ENCODE results near the gene KIF26B. TPM values are rescaled to one million over a fixed set of nuclear protein-coding genes. Genes with fewer than 3 reads are reported as not detected.

The KIF26B gene
- polyA plus RNA-seq, 1 donor from 2014 or later = 6.3 TPM

DNA sequence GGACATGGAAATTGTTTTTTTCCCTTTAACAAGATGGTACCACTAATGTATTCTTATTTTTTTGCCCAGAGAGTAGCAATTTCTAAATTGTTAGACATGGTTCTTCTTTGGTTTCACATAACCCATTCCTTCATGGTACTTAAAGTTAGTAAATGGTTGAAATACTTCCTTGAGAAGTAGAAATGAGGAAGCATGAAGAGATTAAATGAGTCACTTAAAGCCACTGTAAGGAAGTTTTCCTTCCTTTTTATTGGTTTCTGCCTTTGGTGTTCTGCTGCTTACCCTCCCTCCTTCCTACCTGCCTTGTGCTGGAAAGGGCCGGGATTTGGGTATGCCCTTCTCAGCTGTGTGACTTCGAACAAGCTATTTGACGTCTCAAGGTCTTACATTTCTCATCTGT is 101.0 kb downstream of the KIF26B start:
- Histone ChIP-seq H3K36me3 (ENCODE audit: insufficient read depth, low read length) (no peaks in the 10 kb centered on the region), H4K20me1 (ENCODE audit: insufficient read depth) (no peaks in the 10 kb centered on the region), H3K4me3 (ENCODE audit: low read length) (no peak overlapping the region), H3K9me3 (ENCODE audit: low read length) (no peaks in the 10 kb centered on the region), H3K27ac (ENCODE audit: low read length) (no peak overlapping the region), H2AFZ (ENCODE audit: low read depth, low read length) (no peak overlapping the region), H3K27me3 (ENCODE audit: insufficient read depth, low read depth, low read length) (no peaks in the 10 kb centered on the region), H3K9ac (ENCODE audit: low read length) (no peak overlapping the region), H3K9me2 (ENCODE audit: insufficient read depth, low read length) (no peaks in the 10 kb centered on the region), H3K79me2 (replicated peaks; ENCODE audit: insufficient read depth, low read length) (no peaks in the 10 kb centered on the region), H3F3A (ENCODE audit: insufficient read depth, low read length, poor library complexity, severe bottlenecking) (no peaks in the 10 kb centered on the region), H3K4me2 (ENCODE audit: low read length) (no peak overlapping the region)
- TF ChIP-seq SMC3 (conservative IDR thresholded peaks at IDR 0.05; ENCODE audit: poor library complexity) (no peak), RAD21 (conservative IDR thresholded peaks at IDR 0.05) (no peak), MXI1 (conservative IDR thresholded peaks at IDR 0.05; ENCODE audit: poor library complexity, severe bottlenecking) (no peak), TAF1 (IDR thresholded peaks at IDR 0.05; ENCODE audit: low read depth) (no peak)
- TF ChIP-seq, protein P1, sequence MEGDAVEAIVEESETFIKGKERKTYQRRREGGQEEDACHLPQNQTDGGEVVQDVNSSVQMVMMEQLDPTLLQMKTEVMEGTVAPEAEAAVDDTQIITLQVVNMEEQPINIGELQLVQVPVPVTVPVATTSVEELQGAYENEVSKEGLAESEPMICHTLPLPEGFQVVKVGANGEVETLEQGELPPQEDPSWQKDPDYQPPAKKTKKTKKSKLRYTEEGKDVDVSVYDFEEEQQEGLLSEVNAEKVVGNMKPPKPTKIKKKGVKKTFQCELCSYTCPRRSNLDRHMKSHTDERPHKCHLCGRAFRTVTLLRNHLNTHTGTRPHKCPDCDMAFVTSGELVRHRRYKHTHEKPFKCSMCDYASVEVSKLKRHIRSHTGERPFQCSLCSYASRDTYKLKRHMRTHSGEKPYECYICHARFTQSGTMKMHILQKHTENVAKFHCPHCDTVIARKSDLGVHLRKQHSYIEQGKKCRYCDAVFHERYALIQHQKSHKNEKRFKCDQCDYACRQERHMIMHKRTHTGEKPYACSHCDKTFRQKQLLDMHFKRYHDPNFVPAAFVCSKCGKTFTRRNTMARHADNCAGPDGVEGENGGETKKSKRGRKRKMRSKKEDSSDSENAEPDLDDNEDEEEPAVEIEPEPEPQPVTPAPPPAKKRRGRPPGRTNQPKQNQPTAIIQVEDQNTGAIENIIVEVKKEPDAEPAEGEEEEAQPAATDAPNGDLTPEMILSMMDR (IDR thresholded peaks at IDR 0.05; ENCODE audit: poor library complexity, severe bottlenecking) = no peak

DNA sequence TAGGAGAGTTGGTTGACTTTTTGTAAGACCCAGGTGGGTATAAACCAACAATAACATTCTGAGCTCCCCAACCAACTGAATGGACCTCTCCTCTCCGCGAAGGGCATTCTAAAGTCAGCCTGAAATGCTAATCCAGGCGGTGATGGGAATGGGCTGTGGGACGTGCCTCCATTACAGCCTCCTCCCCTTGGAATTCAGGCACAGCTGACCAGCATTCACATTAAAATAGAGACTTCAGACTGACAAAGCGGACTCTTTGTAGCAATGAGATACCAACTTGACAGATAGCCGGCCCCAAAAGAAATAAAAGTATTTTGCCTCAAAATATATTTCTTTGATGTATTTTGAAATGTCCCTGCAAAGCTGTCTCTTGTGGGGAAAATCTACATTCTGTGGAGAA is 101.7 kb downstream of the KIF26B start:
- Histone ChIP-seq H3K27me3 (ENCODE audit: insufficient read depth, low read depth, low read length) (no peaks in the 10 kb centered on the region), H3K79me2 (replicated peaks; ENCODE audit: insufficient read depth, low read length) (no peaks in the 10 kb centered on the region), H3K27ac (ENCODE audit: low read length) (no peak overlapping the region), H2AFZ (ENCODE audit: low read depth, low read length) (no peak overlapping the region), H3K4me3 (ENCODE audit: low read length) (no peak overlapping the region), H3F3A (ENCODE audit: insufficient read depth, low read length, poor library complexity, severe bottlenecking) (no peaks in the 10 kb centered on the region), H4K20me1 (ENCODE audit: insufficient read depth) (no peaks in the 10 kb centered on the region), H3K9ac (ENCODE audit: low read length) (no peak overlapping the region), H3K9me3 (ENCODE audit: low read length) (no peaks in the 10 kb centered on the region), H3K36me3 (ENCODE audit: insufficient read depth, low read length) (no peaks in the 10 kb centered on the region), H3K9me2 (ENCODE audit: insufficient read depth, low read length) (no peaks in the 10 kb centered on the region), H3K4me2 (ENCODE audit: low read length) (no peak overlapping the region)
- TF ChIP-seq EP300 (conservative IDR thresholded peaks at IDR 0.05; ENCODE audit: poor library complexity, severe bottlenecking) (no peak), RAD21 (conservative IDR thresholded peaks at IDR 0.05) (no peak), SMC3 (conservative IDR thresholded peaks at IDR 0.05; ENCODE audit: poor library complexity) (no peak), POLR2AphosphoS5 (IDR thresholded peaks at IDR 0.05) (no peak)

DNA sequence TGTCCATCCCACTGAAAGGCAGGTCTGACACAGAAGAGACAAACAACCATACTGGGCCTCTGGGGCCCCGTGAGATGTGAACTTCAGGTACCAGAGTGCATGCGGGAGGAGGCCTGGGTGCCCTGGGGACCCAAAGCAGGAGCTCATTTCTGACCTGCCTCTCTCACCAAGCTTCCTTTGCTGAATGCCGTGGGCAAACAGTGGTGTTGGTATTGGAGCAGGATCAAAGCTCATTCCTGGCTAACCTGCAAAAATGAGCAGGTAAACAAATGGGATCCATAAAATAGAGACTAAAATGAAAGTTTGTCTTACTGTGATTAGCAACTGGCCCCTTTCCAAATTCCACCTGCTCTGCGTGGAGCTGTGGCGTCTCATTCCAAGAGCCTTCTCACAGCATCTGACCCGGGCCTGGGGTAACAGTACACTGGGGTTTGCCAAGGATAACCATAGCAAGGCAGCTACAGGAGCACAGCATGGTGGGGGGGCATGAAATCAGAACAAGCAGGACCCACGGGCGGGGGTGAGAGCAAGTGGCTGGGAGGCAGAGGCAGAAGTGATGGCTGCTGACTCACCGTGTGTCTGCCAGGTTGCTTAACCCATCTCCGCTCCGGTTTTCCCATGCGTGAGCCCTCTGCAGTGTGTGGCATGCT is 103.6 kb downstream of the KIF26B start:
- H3K9ac ChIP-seq (ENCODE audit: low read length) = no peak overlapping the region
- H2AFZ ChIP-seq (ENCODE audit: low read depth, low read length) = no peak overlapping the region
- no peak overlapping the region for H3K27ac ChIP-seq (ENCODE audit: low read length)
- no peaks in the 10 kb centered on the region for H3K36me3 ChIP-seq (ENCODE audit: insufficient read depth, low read length)
- H3K4me3 ChIP-seq (ENCODE audit: low read length) = no peak overlapping the region
- no peaks in the 10 kb centered on the region for H3F3A ChIP-seq (ENCODE audit: insufficient read depth, low read length, poor library complexity, severe bottlenecking)
- H3K9me3 ChIP-seq (ENCODE audit: low read length) = no peaks in the 10 kb centered on the region
- no peak overlapping the region for H3K4me2 ChIP-seq (ENCODE audit: low read length)
- no peaks in the 10 kb centered on the region for H4K20me1 ChIP-seq (ENCODE audit: insufficient read depth)
- H3K27me3 ChIP-seq (ENCODE audit: insufficient read depth, low read depth, low read length) = no peaks in the 10 kb centered on the region
- TF ChIP-seq, protein P2, sequence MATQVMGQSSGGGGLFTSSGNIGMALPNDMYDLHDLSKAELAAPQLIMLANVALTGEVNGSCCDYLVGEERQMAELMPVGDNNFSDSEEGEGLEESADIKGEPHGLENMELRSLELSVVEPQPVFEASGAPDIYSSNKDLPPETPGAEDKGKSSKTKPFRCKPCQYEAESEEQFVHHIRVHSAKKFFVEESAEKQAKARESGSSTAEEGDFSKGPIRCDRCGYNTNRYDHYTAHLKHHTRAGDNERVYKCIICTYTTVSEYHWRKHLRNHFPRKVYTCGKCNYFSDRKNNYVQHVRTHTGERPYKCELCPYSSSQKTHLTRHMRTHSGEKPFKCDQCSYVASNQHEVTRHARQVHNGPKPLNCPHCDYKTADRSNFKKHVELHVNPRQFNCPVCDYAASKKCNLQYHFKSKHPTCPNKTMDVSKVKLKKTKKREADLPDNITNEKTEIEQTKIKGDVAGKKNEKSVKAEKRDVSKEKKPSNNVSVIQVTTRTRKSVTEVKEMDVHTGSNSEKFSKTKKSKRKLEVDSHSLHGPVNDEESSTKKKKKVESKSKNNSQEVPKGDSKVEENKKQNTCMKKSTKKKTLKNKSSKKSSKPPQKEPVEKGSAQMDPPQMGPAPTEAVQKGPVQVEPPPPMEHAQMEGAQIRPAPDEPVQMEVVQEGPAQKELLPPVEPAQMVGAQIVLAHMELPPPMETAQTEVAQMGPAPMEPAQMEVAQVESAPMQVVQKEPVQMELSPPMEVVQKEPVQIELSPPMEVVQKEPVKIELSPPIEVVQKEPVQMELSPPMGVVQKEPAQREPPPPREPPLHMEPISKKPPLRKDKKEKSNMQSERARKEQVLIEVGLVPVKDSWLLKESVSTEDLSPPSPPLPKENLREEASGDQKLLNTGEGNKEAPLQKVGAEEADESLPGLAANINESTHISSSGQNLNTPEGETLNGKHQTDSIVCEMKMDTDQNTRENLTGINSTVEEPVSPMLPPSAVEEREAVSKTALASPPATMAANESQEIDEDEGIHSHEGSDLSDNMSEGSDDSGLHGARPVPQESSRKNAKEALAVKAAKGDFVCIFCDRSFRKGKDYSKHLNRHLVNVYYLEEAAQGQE (IDR thresholded peaks at IDR 0.05; ENCODE audit: borderline replicate concordance) = no peak
- TF ChIP-seq TAF1 (IDR thresholded peaks at IDR 0.05; ENCODE audit: low read depth) = no peak
- TF ChIP-seq, protein P1 (IDR thresholded peaks at IDR 0.05; ENCODE audit: poor library complexity, severe bottlenecking) = no peak
- TF ChIP-seq EP300 (conservative IDR thresholded peaks at IDR 0.05; ENCODE audit: poor library complexity, severe bottlenecking) = no peak
- TF ChIP-seq MXI1 (conservative IDR thresholded peaks at IDR 0.05; ENCODE audit: poor library complexity, severe bottlenecking) = no peak
- no peak for TF ChIP-seq RAD21 (conservative IDR thresholded peaks at IDR 0.05)
- TF ChIP-seq POLR2AphosphoS5 (IDR thresholded peaks at IDR 0.05) = no peak
- TF ChIP-seq SMC3 (conservative IDR thresholded peaks at IDR 0.05; ENCODE audit: poor library complexity) = no peak
- TF ChIP-seq EZH2 (IDR thresholded peaks at IDR 0.05; ENCODE audit: borderline replicate concordance, insufficient read depth, low read length, poor library complexity, severe bottlenecking) = no peak
- H3K79me2 ChIP-seq (replicated peaks; ENCODE audit: insufficient read depth, low read length) = no peaks in the 10 kb centered on the region
- H3K9me2 ChIP-seq (ENCODE audit: insufficient read depth, low read length) = no peaks in the 10 kb centered on the region

All from neural cell (in vitro differentiated cells).